GM19467 (cell line): ENCODE measurements around the gene UNC93A.
"Not testable (repeated sequence)": the region's sequence is repeated elsewhere in the genome, so short reads cannot be mapped to it uniquely, and the experiment has no call there.

Experiments used
- ATAC-seq: cut with Tn5 transposase; IDR thresholded peaks from one replicate; pipeline ENCODE4 v1.9.1; 2021; ENCODE audit warnings: mild to moderate bottlenecking, moderate library complexity; ENCODE audit not compliant: unreplicated experiment

Gene UNC93A

DNA sequence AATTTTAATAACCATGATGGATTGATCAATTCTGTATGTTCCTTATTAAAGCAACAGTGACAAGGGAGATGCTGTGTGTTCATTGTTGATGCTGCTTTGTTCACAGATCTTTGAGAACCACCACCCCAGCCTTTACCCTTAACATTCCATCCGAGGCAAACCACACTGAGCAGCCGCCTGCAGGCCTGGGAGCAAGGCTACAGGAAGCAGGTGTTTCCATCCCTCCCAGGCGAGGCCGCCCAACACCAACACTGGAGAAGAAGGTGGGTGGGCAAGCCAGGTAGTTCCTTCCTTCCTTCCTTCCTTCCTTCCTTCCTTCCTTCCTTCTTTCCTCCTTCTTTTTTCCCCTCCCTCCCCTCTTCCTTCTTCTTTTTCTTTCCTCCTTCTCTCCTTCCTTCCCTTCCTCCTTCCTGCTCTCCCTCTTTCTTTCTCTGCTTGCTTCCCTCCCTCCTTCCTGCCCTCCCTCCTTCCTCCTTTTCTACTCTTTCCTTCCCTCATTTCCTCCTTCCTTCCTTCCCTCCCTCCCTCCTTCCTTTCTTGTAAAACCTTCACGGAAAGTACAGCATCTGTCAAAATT is 47.5 kb downstream of the UNC93A start:
- ATAC-seq, result no peak

DNA sequence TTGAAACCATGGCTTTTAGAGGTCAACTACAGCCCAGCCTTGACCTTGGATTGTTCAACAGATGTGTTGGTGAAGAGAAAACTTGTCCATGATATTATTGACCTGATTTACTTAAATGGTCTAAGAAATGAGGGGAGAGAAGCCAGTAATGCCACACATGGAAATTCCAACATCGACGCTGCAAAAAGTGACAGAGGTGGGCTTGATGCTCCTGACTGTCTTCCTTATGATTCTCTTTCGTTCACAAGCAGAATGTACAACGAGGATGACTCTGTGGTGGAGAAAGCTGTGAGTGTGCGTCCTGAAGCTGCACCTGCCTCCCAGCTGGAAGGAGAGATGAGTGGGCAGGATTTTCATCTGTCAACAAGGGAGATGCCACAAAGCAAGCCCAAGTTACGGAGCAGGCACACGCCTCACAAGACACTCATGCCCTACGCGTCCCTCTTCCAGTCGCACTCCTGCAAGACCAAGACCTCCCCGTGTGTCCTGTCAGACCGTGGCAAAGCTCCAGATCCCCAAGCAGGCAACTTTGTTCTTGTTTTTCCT is 50.0 kb downstream of the UNC93A start:
- ATAC-seq, result no peak

DNA sequence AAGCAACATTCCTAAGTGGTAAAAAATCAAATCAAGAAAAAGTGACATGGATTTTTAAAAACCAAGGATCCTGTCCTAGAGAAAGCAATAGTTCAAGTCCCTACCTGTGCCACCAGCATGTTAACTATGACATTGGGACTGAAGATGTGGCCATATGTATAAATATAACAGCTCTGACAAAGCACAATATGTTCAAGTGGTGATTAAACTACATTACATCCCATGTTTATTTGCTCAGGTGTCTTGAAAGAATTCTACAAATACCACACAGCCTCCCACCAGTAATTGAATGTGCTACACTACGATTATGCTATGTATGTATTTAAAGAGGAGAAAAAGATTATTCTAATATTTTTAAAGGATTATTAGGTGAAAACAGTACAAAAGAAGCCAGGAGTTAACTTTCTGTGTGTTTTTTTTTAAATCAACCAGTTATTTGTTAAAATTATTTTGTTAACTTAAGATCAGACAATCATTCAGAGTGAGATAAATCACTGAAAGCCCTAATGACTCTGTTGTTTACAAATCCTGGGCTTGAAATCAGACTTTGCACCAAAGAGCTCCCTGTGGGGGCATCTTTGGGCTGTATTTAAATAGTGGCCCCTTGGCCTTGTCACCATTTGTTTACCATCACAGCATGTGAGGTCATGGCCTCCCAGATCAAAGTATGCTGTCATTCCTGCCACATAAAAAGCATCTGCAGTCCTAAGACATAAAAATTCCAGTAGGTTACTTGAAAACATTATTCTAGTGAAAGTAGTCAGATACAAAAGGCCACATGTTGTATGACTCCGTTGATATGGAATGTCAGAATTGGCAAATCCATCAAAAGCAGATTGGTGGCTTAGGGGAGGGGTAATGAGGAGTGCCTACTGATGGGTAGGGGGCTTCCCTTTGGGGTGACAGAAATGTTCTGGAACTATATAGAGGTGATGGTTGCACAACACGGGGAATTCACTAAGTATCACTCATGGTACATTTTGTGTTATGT is 50.8 kb downstream of the UNC93A start:
- ATAC-seq, result no peak

GRCh38 chr6:167342879-167343610 is 51.9 kb downstream of the UNC93A start:
- no peak for ATAC-seq

DNA sequence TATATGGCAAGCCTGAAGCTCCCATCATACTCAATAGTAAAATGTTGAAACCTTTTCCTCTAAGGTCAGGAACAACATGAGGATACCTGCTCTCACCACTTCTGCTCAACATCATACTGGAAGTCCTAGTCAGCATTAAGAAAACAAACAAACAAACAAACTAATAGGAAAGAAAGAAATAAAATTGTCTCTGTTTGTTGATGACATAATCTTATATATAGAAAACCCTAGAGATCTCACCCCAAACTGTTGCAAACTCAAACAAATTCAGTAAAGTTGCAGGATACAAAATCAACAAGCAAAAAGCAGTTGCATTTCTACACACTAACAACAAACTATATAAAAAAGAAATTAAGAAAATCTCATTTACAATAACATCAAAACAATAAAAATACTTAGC is 54.2 kb downstream of the UNC93A start:
- ATAC-seq, result no peak

DNA sequence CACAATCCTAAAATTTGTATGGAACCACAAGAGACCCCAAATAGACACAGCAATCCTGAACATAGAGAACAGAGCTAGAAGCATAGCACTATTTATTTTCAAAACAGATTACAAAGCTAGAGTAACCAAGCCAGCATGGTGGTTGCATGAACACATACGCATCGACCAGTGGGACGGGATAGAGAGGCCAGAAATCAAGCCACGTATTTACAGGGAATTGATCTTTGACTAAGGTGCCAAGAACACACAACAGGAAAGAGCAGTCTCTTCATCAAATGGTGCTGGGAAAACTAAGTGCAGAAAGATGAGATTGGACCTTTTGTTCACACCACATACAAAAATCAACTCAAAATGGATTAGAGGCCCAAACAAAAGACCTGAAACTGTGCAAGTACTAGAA is 54.8 kb downstream of the UNC93A start:
- no peak for ATAC-seq

GRCh38 chr6:167347226-167347625 is 56.1 kb downstream of the UNC93A start:
- no peak for ATAC-seq

- no peak for ATAC-seq
These were observed 58.6 kb downstream of the UNC93A start for GRCh38 chr6:167349631-167350274.

- no peak for ATAC-seq
These were observed 59.2 kb downstream of the UNC93A start for GRCh38 chr6:167350275-167350696.

GRCh38 chr6:167350731-167351655 is 59.9 kb downstream of the UNC93A start:
- peak; percentile 53 for ATAC-seq

DNA sequence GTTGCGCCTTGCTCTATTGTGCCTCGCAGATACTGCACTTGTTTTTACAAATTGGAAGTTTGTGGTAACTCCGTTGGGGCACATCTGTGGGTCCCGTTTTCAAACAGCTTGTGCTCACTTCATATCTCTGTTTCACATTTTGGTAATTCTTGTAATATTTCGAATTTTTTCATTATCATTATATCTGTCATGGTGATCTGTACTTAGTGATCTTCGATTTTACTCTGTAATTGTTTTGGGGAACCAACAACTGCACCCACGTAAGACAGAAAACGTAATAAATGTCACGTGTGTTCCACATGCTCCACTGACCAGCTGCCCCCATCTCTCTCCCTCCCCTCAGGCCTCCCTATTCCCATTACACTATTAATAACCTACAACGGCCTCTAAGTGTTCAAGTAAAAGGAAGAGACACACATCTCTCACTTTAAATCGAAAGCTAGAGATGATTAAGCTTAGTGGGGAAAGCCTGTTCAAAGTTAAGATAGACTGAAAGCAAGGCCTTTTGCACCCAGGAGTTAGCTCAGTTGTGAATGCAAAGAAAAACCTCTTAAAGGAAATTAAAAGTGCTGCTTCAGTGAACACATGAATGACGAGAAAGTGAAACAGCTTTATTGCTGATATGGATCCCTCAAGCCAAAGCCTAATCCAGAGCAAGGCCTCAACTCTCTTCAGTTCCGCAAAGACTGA is 60.7 kb downstream of the UNC93A start:
- ATAC-seq, result no peak

DNA sequence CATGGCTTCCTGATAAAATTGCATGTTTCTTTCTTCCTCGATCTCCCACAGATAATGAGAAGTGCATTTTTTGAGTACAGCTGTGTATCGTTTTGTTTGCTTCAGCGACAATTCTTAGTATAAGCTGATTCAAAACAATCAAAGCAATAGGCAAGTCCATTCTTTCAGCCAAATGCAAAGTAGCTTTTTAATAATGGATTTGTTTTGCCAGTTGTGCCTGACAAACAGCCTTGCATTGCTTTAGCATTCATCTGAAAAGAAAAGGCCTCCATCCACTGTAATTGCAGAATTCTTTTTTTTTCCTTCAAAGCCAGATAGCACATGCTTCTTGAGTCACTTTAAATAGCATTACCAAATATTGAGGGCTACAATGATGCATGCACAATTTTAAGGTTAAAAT is 65.8 kb downstream of the UNC93A start:
- ATAC-seq, result no peak

DNA sequence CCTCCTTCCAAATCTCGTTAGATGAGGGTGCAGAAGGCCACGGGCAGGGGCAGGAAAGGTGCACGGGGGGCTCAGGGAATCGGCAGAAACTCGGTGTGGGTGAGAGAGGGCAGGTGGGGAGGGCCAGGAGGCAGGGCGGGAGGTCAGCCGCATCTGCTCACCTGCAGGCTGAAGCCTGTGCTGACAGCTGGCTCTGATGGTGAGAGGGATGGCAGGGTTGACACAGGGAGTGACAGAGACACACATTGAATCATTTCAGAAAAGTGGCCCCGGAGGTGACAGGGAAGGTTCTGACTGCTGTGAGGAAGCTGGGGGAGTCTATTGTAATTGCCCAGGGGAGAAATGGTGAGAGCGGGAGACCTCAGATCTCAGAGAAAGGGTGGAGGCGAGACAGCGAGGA is 67.3 kb downstream of the UNC93A start:
- ATAC-seq, result not testable (repeated sequence)

- not testable (repeated sequence) for ATAC-seq
These were observed 70.1 kb downstream of the UNC93A start for GRCh38 chr6:167361170-167361569.
